GM19455 (cell line): ENCODE measurements around the gene THSD4.

Experiments used
- ATAC-seq: cut with Tn5 transposase; IDR thresholded peaks from one replicate; pipeline ENCODE4 v1.9.1; 2021; ENCODE audit not compliant: unreplicated experiment

The THSD4 gene

GRCh38 chr15:71730277-71731144, 615.2 kb downstream of the THSD4 start:
- no peak for ATAC-seq

- ATAC-seq, result no peak
These were observed 617.4 kb downstream of the THSD4 start for GRCh38 chr15:71732636-71733035.

GRCh38 chr15:71733122-71733521, 617.9 kb downstream of the THSD4 start:
- ATAC-seq, result no peak

GRCh38 chr15:71734709-71735384, 619.6 kb downstream of the THSD4 start:
- no peak for ATAC-seq

- no peak for ATAC-seq
These were observed 620.1 kb downstream of the THSD4 start for GRCh38 chr15:71735385-71735757.

GRCh38 chr15:71736286-71736947, 621.1 kb downstream of the THSD4 start:
- no peak for ATAC-seq

- ATAC-seq, result no peak
These were observed 622.5 kb downstream of the THSD4 start for GRCh38 chr15:71737761-71738160.

GRCh38 chr15:71739355-71739754, 624.1 kb downstream of the THSD4 start:
- ATAC-seq, result no peak

GRCh38 chr15:71742964-71743363, 627.7 kb downstream of the THSD4 start:
- ATAC-seq, result no peak

GRCh38 chr15:71743861-71744382, 628.7 kb downstream of the THSD4 start:
- no peak for ATAC-seq

GRCh38 chr15:71746719-71747118, 631.4 kb downstream of the THSD4 start:
- ATAC-seq, result no peak

GRCh38 chr15:71747128-71748083, 632.1 kb downstream of the THSD4 start:
- ATAC-seq, result no peak

GRCh38 chr15:71748293-71748718, 633.0 kb downstream of the THSD4 start:
- no peak for ATAC-seq

GRCh38 chr15:71749500-71749899, 634.2 kb downstream of the THSD4 start:
- ATAC-seq, result no peak

- ATAC-seq, result no peak
These were observed 636.9 kb downstream of the THSD4 start for GRCh38 chr15:71752128-71752527.

GRCh38 chr15:71752604-71753289, 637.5 kb downstream of the THSD4 start:
- no peak for ATAC-seq

GRCh38 chr15:71753346-71753745, 638.1 kb downstream of the THSD4 start:
- no peak for ATAC-seq

GRCh38 chr15:71754660-71755059, 639.4 kb downstream of the THSD4 start:
- no peak for ATAC-seq

- ATAC-seq, result no peak
These were observed 640.1 kb downstream of the THSD4 start for GRCh38 chr15:71755092-71755970.
